Karpas-422 (cell line): ENCODE results near the gene MAPKBP1. TPM values are rescaled to one million over a fixed set of nuclear protein-coding genes. Genes with fewer than 3 reads are reported as not detected.

Source experiments
- DNase-seq: peaks from one replicate; pipeline ENCODE4 v3.0.0-alpha.2; 2015
- H2AFZ ChIP-seq: fragments of 200-600 bp; sonication (generic); 2 replicates; pipeline ENCODE4 v1.6.1; 2014; ENCODE audit warnings: antibody characterized with exemption, low read length, mixed read lengths
- H3K27ac ChIP-seq: fragments of 200-600 bp; sonication (generic); 2 replicates; pipeline ENCODE4 v1.5.1; 2014; ENCODE audit warnings: mild to moderate bottlenecking, low read length, moderate library complexity
- H3K27me3 ChIP-seq: fragments of 200-600 bp; sonication (generic); 2 replicates; pipeline ENCODE4 v1.6.1; 2014; ENCODE audit warnings: low read length, mixed read lengths
- H3K36me3 ChIP-seq: fragments of 200-600 bp; sonication (generic); 2 replicates; pipeline ENCODE4 v1.6.1; 2014; ENCODE audit warnings: low read length, mixed read lengths; ENCODE audit not compliant: insufficient read depth
- H3K4me1 ChIP-seq: fragments of 200-600 bp; sonication (generic); 2 replicates; pipeline ENCODE4 v1.6.1; 2014; ENCODE audit warnings: mild to moderate bottlenecking, low read length, mixed read lengths
- H3K4me2 ChIP-seq: fragments of 200-600 bp; sonication (generic); 2 replicates; pipeline ENCODE4 v1.6.1; 2014; ENCODE audit warnings: low read length, low read depth, mild to moderate bottlenecking; ENCODE audit not compliant: poor library complexity, severe bottlenecking
- H3K4me3 ChIP-seq: fragments of 200-600 bp; sonication (generic); 2 replicates; pipeline ENCODE4 v1.5.1; 2014; ENCODE audit warnings: mild to moderate bottlenecking, antibody characterized with exemption, low read length, mixed read lengths
- H3K79me2 ChIP-seq: fragments of 200-600 bp; sonication (generic); 2 replicates; pipeline ENCODE4 v1.6.1; 2014; ENCODE audit warnings: mild to moderate bottlenecking, low read length, mixed read lengths
- H3K9ac ChIP-seq: fragments of 200-600 bp; sonication (generic); 2 replicates; pipeline ENCODE4 v1.6.0; 2014; ENCODE audit warnings: low read length
- H3K9me2 ChIP-seq: fragments of 200-600 bp; sonication (generic), shearing (Covaris generic); replicated peaks from 2 replicates; pipeline ENCODE4 v1.6.0; 2014; ENCODE audit warnings: mild to moderate bottlenecking, low read length, moderate library complexity; ENCODE audit not compliant: insufficient read depth
- H3K9me3 ChIP-seq: fragments of 300-700, 200-600 bp; sonication (generic); 2 replicates; pipeline ENCODE4 v1.6.1; 2014; ENCODE audit warnings: low read length, mixed read lengths
- H4K20me1 ChIP-seq: fragments of 200-600 bp; sonication (generic); 2 replicates; pipeline ENCODE4 v1.6.1; 2014; ENCODE audit warnings: mild to moderate bottlenecking, antibody characterized with exemption, low read length, low read depth; ENCODE audit not compliant: insufficient read depth
- total RNA-seq: library from RNA; depleted of rRNA; stranded (reverse); fragments of >200 nt; shearing (Covaris generic); gene quantifications from 2 replicates; pipeline ENCODE4 v1.2.3, GENCODE V29; 2014; ENCODE audit warnings: low replicate concordance

Gene MAPKBP1
- total RNA-seq, 1 experiment from 2014 or later = 17.8 TPM

- Histone ChIP-seq H3K4me1 (no peaks in the 10 kb centered on the region), H3K27ac (no peak overlapping the region), H3K27me3 (no peaks in the 10 kb centered on the region), H3K36me3 (no peaks in the 10 kb centered on the region), H3K9me2 (no peaks in the 10 kb centered on the region), H3K9ac (no peak overlapping the region), H4K20me1 (no peaks in the 10 kb centered on the region), H3K79me2 (no peaks in the 10 kb centered on the region), H3K4me3 (no peak overlapping the region), H3K4me2 (no peak overlapping the region), H3K9me3 (no peaks in the 10 kb centered on the region), H2AFZ (no peak overlapping the region)
- DNase-seq = no peak
Observed at GRCh38 chr15:41847206-41847605, 72.9 kb downstream of the MAPKBP1 start.

GRCh38 chr15:41847981-41848380 lies 73.7 kb downstream of the MAPKBP1 start:
- Histone ChIP-seq H2AFZ (no peak overlapping the region), H3K9me2 (no peaks in the 10 kb centered on the region), H4K20me1 (no peaks in the 10 kb centered on the region), H3K4me1 (no peaks in the 10 kb centered on the region), H3K9ac (no peak overlapping the region), H3K27me3 (no peaks in the 10 kb centered on the region), H3K27ac (no peak overlapping the region), H3K4me3 (no peak overlapping the region), H3K9me3 (no peaks in the 10 kb centered on the region), H3K4me2 (no peak overlapping the region), H3K79me2 (no peaks in the 10 kb centered on the region), H3K36me3 (no peaks in the 10 kb centered on the region)
- no peak for DNase-seq

- Histone ChIP-seq H3K79me2 (no peaks in the 10 kb centered on the region), H3K4me1 (no peaks in the 10 kb centered on the region), H3K9ac (no peak overlapping the region), H3K9me3 (no peaks in the 10 kb centered on the region), H4K20me1 (no peaks in the 10 kb centered on the region), H3K27ac (no peak overlapping the region), H3K4me3 (no peak overlapping the region), H3K4me2 (no peak overlapping the region), H3K27me3 (no peaks in the 10 kb centered on the region), H2AFZ (no peak overlapping the region), H3K9me2 (no peaks in the 10 kb centered on the region), H3K36me3 (no peaks in the 10 kb centered on the region)
- no peak for DNase-seq
Observed at GRCh38 chr15:41848631-41849030, 74.3 kb downstream of the MAPKBP1 start.

- Histone ChIP-seq H3K9ac (no peak overlapping the region), H3K4me1 (no peaks in the 10 kb centered on the region), H3K4me3 (no peak overlapping the region), H3K9me2 (no peaks in the 10 kb centered on the region), H3K27me3 (no peaks in the 10 kb centered on the region), H3K79me2 (no peaks in the 10 kb centered on the region), H3K9me3 (no peaks in the 10 kb centered on the region), H3K27ac (no peak overlapping the region), H2AFZ (no peak overlapping the region), H3K4me2 (no peak overlapping the region), H4K20me1 (no peaks in the 10 kb centered on the region), H3K36me3 (no peaks in the 10 kb centered on the region)
- DNase-seq = no peak
Observed at GRCh38 chr15:41849204-41849603, 74.9 kb downstream of the MAPKBP1 start.

GRCh38 chr15:41849861-41850260 lies 75.6 kb downstream of the MAPKBP1 start:
- no peaks in the 10 kb centered on the region for H3K4me1 ChIP-seq
- no peak overlapping the region for H3K9ac ChIP-seq
- H2AFZ ChIP-seq = no peak overlapping the region
- H3K27me3 ChIP-seq = no peaks in the 10 kb centered on the region
- no peaks in the 10 kb centered on the region for H3K9me3 ChIP-seq
- no peak overlapping the region for H3K27ac ChIP-seq
- no peaks in the 10 kb centered on the region for H3K79me2 ChIP-seq
- H3K36me3 ChIP-seq = no peaks in the 10 kb centered on the region
- H3K9me2 ChIP-seq = no peaks in the 10 kb centered on the region
- no peak overlapping the region for H3K4me2 ChIP-seq
- H3K4me3 ChIP-seq = no peak overlapping the region
- no peaks in the 10 kb centered on the region for H4K20me1 ChIP-seq
- DNase-seq = no peak

GRCh38 chr15:41850482-41851166 lies 76.3 kb downstream of the MAPKBP1 start:
- Histone ChIP-seq H3K4me1 (no peaks in the 10 kb centered on the region), H3K4me2 (no peak overlapping the region), H3K79me2 (no peaks in the 10 kb centered on the region), H4K20me1 (no peaks in the 10 kb centered on the region), H3K27ac (no peak overlapping the region), H3K9ac (no peak overlapping the region), H3K27me3 (no peaks in the 10 kb centered on the region), H3K9me2 (no peaks in the 10 kb centered on the region), H3K36me3 (no peaks in the 10 kb centered on the region), H2AFZ (no peak overlapping the region), H3K9me3 (no peaks in the 10 kb centered on the region), H3K4me3 (no peak overlapping the region)
- no peak for DNase-seq

- H3K79me2 ChIP-seq = no peaks in the 10 kb centered on the region
- DNase-seq = no peak
- H3K27me3 ChIP-seq = no peaks in the 10 kb centered on the region
- H3K27ac ChIP-seq = no peak overlapping the region
- no peaks in the 10 kb centered on the region for H3K36me3 ChIP-seq
- H3K9ac ChIP-seq = no peak overlapping the region
- no peak overlapping the region for H3K4me2 ChIP-seq
- H3K4me3 ChIP-seq = no peak overlapping the region
- no peaks in the 10 kb centered on the region for H4K20me1 ChIP-seq
- H3K9me2 ChIP-seq = no peaks in the 10 kb centered on the region
- H3K9me3 ChIP-seq = no peaks in the 10 kb centered on the region
- no peaks in the 10 kb centered on the region for H3K4me1 ChIP-seq
- H2AFZ ChIP-seq = no peak overlapping the region
Observed at GRCh38 chr15:41851167-41851523, 76.9 kb downstream of the MAPKBP1 start.

GRCh38 chr15:41851755-41852370 lies 77.6 kb downstream of the MAPKBP1 start:
- no peak overlapping the region for H3K27ac ChIP-seq
- H3K4me2 ChIP-seq = no peak overlapping the region
- no peak overlapping the region for H3K4me3 ChIP-seq
- no peaks in the 10 kb centered on the region for H4K20me1 ChIP-seq
- H3K9me3 ChIP-seq = no peaks in the 10 kb centered on the region
- peak; percentile 46 for DNase-seq
- H3K9ac ChIP-seq = no peak overlapping the region
- no peaks in the 10 kb centered on the region for H3K9me2 ChIP-seq
- H3K4me1 ChIP-seq = no peaks in the 10 kb centered on the region
- no peaks in the 10 kb centered on the region for H3K36me3 ChIP-seq
- no peaks in the 10 kb centered on the region for H3K27me3 ChIP-seq
- no peak overlapping the region for H2AFZ ChIP-seq
- no peaks in the 10 kb centered on the region for H3K79me2 ChIP-seq
